ENCODE measurements around the gene PIGL.

Gene PIGL

DNA sequence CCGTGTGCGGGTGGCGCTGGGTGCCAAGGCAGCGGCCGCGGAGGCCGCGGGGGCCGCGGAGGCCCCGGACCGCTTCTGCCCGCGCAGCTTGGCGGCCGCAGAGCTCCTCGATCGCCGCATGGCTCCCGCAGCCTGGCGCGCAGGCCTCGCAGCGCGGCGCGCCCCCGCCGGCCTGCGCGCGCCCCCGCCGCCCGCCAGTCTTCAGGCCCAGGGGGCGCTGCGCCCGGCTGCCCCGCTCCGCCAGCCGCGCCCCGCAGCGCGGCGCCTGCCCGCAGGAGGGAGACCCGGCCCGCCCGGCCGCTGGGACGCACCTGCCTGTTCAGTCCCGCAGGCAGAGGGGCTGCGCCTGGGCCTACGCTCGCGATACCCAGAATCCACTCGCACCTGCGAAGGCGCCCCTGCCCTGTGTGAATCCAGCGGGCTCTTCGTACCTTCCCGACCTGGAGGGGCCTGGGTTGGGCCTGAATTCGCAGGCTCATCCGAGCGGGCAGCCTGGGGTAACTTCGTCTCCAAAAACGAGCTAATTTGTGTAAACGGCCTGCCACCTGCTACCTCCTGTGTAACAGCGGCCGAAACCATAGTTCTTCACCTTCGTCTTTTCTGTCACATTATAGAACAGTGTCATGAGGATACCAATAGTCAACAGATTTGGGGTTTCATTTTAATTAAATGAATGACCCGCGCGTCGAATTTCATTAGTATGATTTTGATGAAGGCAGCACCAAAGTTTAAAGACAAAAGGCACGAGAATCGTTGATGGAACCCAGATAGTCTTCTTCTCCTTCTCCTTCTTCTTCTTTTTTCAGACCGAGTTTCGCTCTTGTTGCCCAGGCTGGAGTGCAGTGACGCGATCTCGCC is 136.5 kb downstream of the PIGL start, which contains the start of gene CENPV:
TSS of gene CENPV (minus strand) at position 153 of the 858 bp plus-strand sequence. CDS start at position 120, 33 bp downstream.
- DNase-seq (ENCODE audit: low spot score): peak; percentile 67

DNA sequence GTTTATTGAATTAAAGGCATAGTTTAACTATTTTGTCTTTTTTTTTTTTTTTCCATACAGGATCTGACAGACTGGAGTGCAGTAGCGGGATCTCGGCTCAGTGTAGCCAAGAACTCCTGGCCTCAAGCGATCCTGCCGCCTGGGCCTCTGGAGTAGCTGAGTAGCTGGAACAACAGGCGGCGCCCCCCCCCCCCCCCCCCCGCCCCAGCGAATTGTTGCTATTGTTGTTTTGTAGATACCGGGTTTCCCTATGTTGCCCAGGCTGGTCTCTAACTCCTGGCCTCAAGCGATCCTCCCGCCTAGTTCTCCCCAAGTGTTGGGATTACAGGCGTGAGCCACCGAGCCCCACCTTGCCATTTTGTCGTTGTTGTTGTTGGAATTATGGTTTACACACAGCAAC is 137.6 kb downstream of the PIGL start:
- no peak for DNase-seq (ENCODE audit: low spot score)

DNA sequence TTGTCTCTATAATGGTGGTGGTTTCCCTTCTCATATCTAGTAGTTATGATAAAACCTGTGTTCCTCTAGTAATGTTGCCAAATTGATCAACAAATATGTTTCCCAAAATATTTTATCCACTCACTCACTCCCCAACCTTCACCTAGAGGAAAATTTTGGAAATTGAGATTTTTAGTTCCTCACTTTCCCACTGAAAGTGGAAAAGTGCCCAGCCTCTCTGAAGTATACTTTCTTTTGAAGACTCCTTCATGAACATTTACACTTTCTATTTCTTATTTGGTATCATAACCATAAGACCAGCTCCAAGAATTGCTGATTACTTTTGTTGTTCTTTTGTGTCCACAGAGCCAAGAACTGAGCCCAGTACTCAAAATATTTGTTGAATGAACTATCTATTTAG is 141.4 kb downstream of the PIGL start:
- DNase-seq (ENCODE audit: low spot score): no peak

DNA sequence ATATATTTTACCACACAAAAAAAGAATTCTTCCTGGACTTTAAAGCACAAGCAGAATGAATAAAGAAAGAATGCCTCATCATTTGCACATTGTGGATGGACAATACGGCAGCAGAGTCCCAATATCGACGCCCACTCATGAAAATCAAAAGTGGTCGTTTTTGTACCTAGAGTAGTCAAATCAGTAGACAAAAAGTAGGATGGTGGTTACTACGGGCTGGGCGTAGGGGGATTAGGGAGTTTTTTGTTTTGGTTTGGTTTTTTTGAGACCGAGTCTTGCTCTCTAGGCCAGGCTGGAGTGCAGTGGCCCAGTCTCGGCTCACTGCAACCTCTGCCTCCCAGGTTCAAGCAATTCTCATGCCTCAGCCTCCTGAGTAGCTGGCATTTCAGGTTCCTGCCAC is 144.9 kb downstream of the PIGL start:
- no peak for DNase-seq (ENCODE audit: low spot score)

DNA sequence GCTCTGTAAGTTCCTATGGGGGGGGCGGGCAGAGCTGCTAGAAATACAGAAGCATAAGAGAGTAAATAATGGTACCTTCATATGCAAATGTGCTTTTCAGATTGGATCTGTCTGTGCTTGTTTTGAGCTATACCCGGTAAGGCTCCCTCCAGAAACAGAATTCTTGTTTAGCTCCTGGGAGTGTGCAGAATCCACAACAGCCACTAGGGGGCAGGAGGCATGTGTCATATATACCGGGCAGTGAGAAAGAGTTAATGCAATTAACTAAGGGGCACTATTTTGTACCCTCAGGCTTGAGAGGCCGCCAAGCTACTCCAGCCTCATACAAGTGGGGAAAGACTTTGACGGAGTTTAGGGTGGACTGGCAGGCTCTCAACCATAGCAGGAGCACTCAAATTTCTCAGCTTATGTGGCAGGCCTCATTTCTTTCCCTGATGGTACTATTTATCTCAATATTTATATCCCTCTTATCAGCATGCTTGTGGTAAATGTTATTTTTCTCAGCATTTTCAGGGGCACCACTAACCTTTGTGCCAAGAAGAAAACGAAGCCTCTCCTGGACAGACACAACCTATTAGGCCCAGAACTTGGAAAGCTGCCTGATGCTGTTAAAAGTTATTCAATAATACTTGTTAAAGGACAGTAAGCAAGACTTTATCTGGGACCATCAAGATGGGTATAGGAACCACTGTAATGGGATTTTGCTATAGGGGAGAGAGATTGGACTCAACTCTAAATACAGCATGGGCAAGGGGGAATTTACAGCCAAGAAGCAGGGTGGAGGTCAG is 146.9 kb downstream of the PIGL start:
- peak; percentile 39 for DNase-seq (ENCODE audit: low spot score)

DNA sequence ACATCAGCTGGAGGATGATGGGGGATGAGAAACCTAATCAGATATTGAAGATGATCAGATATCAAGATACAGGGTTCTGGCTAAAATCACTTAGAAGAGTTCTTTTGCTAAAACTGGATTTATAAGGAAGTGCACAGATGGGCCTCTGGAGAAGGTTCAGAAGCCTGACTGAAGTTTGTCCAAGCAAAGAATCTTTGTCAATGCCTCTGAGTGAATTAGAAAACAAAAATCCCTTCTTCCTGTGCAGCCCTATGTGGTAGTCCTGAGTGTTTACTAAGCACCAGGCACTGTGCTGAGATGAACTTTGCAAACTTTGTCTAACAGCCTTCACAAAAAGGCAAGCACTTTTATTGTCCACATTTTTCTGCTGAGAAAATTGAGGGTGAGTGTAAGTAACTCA is 147.6 kb downstream of the PIGL start:
- no peak for DNase-seq (ENCODE audit: low spot score)

DNA sequence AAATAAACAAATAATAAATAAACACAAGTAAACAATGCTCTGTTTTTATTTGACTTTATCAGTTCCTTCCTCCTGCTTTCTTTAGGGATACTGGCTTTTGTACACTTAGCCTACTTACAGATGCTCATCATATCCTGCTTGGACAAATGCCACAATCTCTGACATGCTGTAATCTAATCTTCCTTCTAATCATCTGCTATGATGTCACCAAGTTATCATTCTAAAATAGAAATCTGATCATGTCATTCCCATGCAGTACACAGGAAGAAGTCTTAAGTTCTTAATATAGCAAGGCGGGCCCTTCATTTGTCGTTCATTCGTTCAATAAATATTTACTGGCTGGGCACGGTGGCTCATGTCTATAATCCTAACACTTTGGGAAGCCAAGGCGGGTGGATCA is 154.7 kb downstream of the PIGL start:
- no peak for DNase-seq (ENCODE audit: low spot score)

DNA sequence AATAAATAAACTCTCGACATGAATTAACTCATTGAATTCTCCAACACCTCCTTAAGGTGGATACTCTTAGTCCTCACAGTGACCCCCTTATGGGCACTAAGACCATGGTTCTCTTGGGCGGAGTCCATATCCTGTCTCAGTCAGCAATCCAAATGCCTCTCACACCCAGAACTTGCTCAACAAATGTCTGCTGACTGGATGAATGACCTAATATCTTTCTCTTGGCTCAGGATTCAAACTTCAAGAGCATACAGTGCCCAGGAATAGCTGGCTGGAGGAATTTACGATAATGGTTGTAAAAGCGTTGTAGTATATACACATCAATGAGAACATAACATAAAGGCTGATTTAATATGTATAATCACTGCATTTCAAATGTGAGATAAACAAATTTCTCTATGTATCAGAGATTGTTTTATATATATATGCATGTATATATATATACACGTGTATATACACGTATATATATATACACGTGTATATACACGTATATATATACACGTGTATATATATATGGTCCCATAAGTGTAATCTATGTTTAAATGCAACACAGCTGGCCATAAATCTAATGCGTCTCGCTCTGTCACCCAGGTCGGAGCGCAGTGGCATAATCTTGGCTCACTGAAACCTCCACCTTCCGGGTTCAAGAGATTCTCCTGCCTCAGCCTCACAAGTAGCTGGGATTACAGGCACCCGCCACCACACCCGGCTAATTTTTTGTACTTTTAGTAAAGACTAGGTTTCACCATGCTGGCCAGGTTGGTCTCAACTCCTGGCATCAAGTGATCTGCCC is 157.3 kb downstream of the PIGL start:
- DNase-seq (ENCODE audit: low spot score): no peak
